Tibial artery (tissue), 4 donors: ENCODE measurements around the gene AZU1.
"Not testable (repeated sequence)": the region's sequence is repeated elsewhere in the genome, so short reads cannot be mapped to it uniquely, and the experiment has no call there.

Source experiments
- DNase-seq, 2 donors: peaks; one replicate each; pipeline ENCODE4 v3.0.0-alpha.2; 2019
- H3K27ac ChIP-seq, 2 donors: fragments of 200-600 bp; sonication (generic) in 1 of 2; 1 replicate in 1 of 2; 2 replicates in 1 of 2; pipeline ENCODE4 v1.5.1; 2018 to 2019; ENCODE audit warnings: mild to moderate bottlenecking in 1 of 2
- H3K27me3 ChIP-seq, 2 donors: fragments of 200-600 bp; sonication (generic) in 1 of 2; one replicate each; pipeline versions ENCODE4 v1.5.1 to v1.6.0; 2016 to 2019
- H3K36me3 ChIP-seq, 3 donors: fragments of 200-600 bp; sonication (generic) in 2 of 3; one replicate each; pipeline ENCODE4 v1.5.1; 2016 to 2019; ENCODE audit warnings: mild to moderate bottlenecking in 2 of 3
- H3K4me1 ChIP-seq, 4 donors: fragments of 200-600 bp; sonication (generic) in 2 of 4; 1 replicate in 3 of 4; 2 replicates in 1 of 4; pipeline ENCODE4 v1.5.1; 2016 to 2019
- H3K4me3 ChIP-seq, 2 donors: fragments of 200-600 bp; sonication (generic) in 1 of 2; 1 replicate in 1 of 2; 2 replicates in 1 of 2; pipeline ENCODE4 v1.5.1; 2018 to 2019; ENCODE audit warnings: mild to moderate bottlenecking in 2 of 2
- H3K9me3 ChIP-seq, 3 donors: fragments of 200-600 bp; sonication (generic) in 1 of 3; one replicate each; pipeline ENCODE4 v1.5.1; 2016 to 2019
- intact Hi-C: fragments of 100-400 bp; cut with DNase I; formaldehyde crosslinking; loops from one replicate; pipeline ENCODE4 v1.15.0; 2023; ENCODE audit warnings: low total_unique reads
- TF ChIP-seq, protein P1 (sequence below), 2 experiments: fragments of 200-600 bp in 1 of 2; fragments of 450-650 bp in 1 of 2; IDR thresholded peaks; one replicate each; pipeline ENCODE4 v1.5.1; 2017 to 2019; ENCODE audit warnings: antibody characterized with exemption in 2 of 2, mild to moderate bottlenecking in 1 of 2, moderate library complexity in 1 of 2

AZU1 gene

DNA sequence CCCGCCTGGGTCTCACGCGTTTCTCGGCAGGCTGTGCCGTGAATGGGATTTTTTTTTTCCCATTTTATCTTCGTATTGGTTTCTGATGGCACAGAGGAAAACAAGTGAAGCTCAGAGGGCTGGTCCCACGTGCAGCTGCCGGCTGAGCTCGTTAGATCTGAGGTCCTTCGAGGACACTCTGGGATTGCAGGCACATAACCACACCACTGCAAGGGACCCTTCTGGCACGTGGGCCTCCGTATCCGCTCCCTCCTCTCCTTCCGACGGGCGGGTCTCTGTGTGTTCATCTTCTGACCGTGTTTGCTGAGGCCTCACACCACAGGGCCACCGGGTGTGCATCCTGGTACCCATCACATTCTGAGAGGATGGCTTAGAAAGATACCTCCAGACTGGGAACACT, 48.5 kb downstream of the AZU1 start:
- H3K4me3 ChIP-seq, result no peak overlapping the region
- intact Hi-C loops, result no loop called here
- H3K36me3 ChIP-seq, result peaks cover 44 to 90% (median 68%) of the 10 kb centered on the region in 3 donors
- H3K4me1 ChIP-seq, result peaks cover 0 to 8% (median 0%) of the 10 kb centered on the region in 4 donors
- no peaks in the 10 kb centered on the region for H3K27me3 ChIP-seq
- no peak overlapping the region for H3K27ac ChIP-seq
- DNase-seq, result no peak
- TF ChIP-seq, protein P1, sequence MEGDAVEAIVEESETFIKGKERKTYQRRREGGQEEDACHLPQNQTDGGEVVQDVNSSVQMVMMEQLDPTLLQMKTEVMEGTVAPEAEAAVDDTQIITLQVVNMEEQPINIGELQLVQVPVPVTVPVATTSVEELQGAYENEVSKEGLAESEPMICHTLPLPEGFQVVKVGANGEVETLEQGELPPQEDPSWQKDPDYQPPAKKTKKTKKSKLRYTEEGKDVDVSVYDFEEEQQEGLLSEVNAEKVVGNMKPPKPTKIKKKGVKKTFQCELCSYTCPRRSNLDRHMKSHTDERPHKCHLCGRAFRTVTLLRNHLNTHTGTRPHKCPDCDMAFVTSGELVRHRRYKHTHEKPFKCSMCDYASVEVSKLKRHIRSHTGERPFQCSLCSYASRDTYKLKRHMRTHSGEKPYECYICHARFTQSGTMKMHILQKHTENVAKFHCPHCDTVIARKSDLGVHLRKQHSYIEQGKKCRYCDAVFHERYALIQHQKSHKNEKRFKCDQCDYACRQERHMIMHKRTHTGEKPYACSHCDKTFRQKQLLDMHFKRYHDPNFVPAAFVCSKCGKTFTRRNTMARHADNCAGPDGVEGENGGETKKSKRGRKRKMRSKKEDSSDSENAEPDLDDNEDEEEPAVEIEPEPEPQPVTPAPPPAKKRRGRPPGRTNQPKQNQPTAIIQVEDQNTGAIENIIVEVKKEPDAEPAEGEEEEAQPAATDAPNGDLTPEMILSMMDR (IDR thresholded peaks at IDR 0.05), result no peak
- no peaks in the 10 kb centered on the region for H3K9me3 ChIP-seq

DNA sequence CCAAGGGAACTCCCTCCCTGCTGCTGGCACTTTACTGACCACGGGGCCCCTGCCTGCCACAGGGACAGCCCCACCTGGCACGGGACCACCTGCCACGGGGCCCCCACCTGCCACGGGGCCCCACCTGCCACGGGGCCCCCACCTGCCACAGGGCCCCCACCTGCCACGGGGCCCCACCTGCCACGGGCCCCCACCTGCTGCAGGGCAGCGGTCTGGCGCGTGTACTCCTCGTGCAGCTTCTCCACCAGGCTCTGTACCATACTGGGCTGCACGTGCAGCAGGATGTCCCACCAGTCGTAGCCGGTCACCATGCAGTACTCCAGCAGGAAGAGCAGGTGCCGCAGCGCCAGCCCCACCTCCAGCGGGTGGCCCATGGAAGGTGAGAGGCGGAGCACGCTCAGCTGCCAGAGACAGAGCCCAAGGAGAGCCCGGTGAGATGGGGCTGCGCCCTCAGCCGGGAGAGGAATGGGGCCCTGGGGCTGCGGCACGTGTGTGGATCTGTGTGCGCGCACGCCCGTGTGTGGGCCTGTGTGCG, 49.2 kb downstream of the AZU1 start:
- DNase-seq, result no peak
- intact Hi-C loops, result no loop called here
- TF ChIP-seq, protein P1 (IDR thresholded peaks at IDR 0.05), result no peak
- peaks cover 0 to 8% (median 0%) of the 10 kb centered on the region in 4 donors for H3K4me1 ChIP-seq
- peaks cover 50 to 92% (median 72%) of the 10 kb centered on the region in 3 donors for H3K36me3 ChIP-seq
- no peak overlapping the region for H3K27ac ChIP-seq
- no peak overlapping the region for H3K4me3 ChIP-seq
- H3K9me3 ChIP-seq, result no peaks in the 10 kb centered on the region
- no peaks in the 10 kb centered on the region for H3K27me3 ChIP-seq

DNA sequence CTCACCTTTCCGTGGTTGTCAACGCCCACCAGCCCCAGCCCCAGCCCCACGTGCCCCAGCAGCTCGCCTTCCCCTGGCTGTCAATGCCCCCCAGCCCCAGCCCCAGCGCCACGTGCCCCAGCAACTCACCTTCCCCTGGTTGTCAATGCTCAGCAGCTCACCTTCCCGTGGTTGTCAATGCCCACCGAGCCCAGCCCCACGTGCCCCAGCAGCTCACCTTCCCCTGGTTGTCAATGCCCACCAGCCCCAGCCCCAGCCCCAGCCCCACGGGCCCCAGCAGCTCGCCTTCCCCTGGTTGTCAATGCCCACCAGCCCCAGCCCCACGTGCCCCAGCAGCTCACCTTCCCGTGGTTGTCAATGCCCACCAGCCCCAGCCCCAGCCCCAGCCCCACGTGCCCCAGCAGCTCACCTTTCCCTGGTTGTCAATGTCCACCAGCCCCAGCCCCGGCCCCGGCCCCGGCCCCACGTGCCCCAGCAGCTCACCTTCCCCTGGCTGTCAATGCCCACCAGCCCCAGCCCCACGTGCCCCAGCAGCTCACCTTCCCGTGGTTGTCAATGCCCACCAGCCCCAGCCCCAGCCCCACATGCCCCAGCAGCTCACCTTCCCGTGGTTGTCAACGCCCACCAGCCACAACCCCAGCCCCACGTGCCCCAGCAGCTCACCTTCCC, 50.5 kb downstream of the AZU1 start:
- peaks cover 53 to 96% (median 84%) of the 10 kb centered on the region in 3 donors for H3K36me3 ChIP-seq
- H3K27me3 ChIP-seq, H3K27ac ChIP-seq, DNase-seq, H3K4me1 ChIP-seq, H3K9me3 ChIP-seq, H3K4me3 ChIP-seq, intact Hi-C loops: not testable (repeated sequence)

DNA sequence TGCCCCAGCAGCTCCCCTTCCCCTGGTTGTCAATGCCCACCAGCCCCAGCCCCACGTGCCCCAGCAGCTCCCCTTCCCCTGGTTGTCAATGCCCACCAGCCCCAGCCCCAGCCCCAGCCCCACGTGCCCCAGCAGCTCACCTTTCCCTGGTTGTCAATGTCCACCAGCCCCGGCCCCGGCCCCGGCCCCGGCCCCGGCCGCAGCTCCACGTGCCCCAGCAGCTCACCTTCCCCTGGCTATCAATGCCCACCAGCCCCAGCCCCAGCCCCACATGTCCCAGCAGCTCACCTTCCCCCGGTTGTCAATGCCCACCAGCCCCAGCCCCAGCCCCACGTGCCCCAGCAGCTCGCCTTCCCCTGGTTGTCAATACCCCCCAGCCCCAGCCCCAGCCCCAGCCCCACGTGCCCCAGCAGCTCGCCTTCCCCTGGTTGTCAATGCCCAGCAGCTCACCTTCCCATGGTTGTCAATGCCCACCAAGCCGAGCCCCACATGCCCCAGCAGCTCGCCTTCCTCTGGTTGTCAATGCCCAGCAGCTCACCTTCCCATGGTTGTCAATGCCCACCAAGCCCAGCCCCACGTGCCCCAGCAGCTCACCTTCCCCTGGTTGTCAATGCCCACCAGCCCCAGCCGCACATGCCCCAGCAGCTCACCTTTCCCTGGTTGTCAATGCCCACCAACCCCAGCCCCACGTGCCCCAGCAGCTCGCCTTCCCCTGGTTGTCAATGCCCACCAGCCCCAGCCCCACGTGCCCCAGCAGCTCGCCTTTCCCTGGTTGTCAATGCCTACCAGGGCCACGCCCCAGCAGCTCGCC, 51.3 kb downstream of the AZU1 start:
- intact Hi-C loops, H3K4me3 ChIP-seq, H3K27me3 ChIP-seq, H3K9me3 ChIP-seq, H3K4me1 ChIP-seq, H3K27ac ChIP-seq, DNase-seq: not testable (repeated sequence)
- peaks cover 54 to 96% (median 84%) of the 10 kb centered on the region in 3 donors for H3K36me3 ChIP-seq

DNA sequence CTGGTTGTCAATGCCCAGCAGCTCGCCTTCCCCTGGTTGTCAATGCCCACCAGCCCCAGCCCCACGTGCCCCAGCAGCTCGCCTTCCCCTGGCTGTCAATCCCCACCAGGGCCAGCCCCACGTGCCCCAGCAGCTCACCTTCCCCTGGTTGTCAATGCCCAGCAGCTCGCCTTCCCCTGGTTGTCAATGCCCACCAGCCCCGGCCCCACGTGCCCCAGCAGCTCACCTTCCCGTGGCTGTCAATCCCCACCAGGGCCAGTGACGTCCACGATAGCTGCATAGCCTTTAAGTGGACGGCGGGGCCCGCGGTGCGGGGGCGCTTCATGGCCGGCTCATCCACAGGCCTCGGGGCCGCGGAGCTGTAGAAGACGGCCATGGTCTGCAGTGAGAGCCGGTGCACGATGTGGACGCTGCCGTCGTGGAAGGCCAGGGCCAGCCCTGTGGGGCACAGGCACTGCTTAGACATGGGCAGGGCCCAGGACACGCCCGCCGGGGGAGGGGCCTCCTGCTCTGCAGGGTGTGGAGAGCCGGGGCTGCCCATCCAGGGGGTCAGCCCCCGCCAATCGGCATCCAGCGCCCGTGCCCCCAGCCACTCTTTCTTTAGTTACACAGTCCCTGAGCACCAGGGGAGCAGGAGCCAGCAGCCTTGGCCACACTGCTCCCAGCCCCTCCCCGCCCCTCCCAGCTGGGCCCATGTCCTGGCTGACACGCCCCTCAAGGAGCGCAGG, 52.2 kb downstream of the AZU1 start:
- no peak overlapping the region for H3K27ac ChIP-seq
- TF ChIP-seq, protein P1 (IDR thresholded peaks at IDR 0.05), result no peak
- no peaks in the 10 kb centered on the region for H3K4me1 ChIP-seq
- no peak overlapping the region for H3K4me3 ChIP-seq
- DNase-seq, result no peak
- H3K27me3 ChIP-seq, result no peaks in the 10 kb centered on the region
- H3K36me3 ChIP-seq, result peaks cover 54 to 96% (median 84%) of the 10 kb centered on the region in 3 donors
- intact Hi-C loops, result no loop called here
- H3K9me3 ChIP-seq, result no peaks in the 10 kb centered on the region
